ENCODE results near the gene PSMA4. TPM values are rescaled to one million over a fixed set of nuclear protein-coding genes. Genes with fewer than 3 reads are reported as not detected.

PSMA4 gene
- total RNA-seq, 1 donor from 2014 or later, result 163 TPM

DNA sequence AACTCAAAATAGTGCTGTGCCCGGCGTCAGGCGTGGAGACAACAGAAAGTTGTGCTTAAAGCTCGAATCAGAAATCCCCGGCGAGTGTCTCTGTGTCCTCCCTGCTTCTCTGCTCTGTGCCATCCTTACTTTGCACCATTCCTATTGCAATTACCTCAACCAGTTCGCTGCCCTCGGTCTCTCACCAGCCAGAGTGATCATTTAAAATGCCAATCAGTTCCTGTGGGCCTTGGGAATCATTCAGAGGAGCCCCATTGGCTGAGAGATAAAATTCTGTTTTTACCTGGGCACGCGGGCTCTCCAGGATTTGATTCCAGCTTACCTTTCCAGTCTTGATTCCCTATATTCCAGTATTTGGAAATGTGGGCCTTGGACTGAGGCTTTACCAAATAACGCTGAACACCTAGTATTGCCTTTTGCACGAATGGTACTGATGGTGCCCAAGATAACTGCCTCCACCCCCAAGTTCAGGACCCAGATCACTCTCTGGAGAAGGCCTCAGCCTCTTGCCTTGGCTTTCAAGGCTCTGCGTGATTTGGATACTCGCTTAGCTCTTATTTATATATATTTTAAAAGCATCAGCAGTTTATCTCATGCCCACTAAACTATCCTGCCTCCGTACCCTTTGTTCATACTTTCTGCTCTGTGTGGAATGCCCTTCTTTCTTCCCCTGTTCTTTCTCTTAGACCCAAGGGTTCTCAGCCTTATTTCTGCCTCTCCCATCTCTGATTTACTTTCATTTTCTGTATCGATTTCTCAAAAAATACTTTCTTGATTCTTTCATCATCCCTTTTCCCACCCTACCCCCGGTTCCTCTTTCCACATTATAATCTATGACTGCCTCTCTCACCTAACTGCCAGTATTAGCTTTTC, 863 bp downstream of the PSMA4 start:
- H3K27me3 Mint-ChIP-seq (ENCODE audit: low read depth), result no peaks in the 10 kb centered on the region
- DNase-seq (ENCODE audit: low spot score in 2 of 2, unreplicated experiment in 2 of 2), result no peak
- H3K27ac Mint-ChIP-seq, result peak overlapping the region; percentile 98
- H3K4me3 Mint-ChIP-seq, result peak overlapping the region; percentile 95
- TF ChIP-seq, protein P1, sequence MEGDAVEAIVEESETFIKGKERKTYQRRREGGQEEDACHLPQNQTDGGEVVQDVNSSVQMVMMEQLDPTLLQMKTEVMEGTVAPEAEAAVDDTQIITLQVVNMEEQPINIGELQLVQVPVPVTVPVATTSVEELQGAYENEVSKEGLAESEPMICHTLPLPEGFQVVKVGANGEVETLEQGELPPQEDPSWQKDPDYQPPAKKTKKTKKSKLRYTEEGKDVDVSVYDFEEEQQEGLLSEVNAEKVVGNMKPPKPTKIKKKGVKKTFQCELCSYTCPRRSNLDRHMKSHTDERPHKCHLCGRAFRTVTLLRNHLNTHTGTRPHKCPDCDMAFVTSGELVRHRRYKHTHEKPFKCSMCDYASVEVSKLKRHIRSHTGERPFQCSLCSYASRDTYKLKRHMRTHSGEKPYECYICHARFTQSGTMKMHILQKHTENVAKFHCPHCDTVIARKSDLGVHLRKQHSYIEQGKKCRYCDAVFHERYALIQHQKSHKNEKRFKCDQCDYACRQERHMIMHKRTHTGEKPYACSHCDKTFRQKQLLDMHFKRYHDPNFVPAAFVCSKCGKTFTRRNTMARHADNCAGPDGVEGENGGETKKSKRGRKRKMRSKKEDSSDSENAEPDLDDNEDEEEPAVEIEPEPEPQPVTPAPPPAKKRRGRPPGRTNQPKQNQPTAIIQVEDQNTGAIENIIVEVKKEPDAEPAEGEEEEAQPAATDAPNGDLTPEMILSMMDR (IDR thresholded peaks at IDR 0.05; ENCODE audit: unreplicated experiment), result no peak
- peaks cover 20% of the 10 kb centered on the region for H3K36me3 Mint-ChIP-seq
- no peaks in the 10 kb centered on the region for H3K9me3 Mint-ChIP-seq
- peaks cover 16% of the 10 kb centered on the region for H3K4me1 Mint-ChIP-seq

DNA sequence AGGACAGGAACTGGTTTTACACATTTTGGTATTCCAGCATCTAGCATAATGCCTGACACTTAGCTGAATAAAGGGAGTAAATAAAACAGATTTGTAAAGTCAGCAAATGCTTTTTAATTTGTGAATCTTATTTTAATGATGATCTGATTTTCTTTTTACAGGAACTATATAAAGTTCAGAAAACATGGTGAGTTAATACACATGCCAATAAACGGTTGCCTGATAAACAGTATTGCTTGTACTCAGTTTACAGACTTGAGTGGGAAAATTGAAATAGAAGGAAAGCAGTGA, 1.4 kb downstream of the PSMA4 start:
- Mint-ChIP-seq H3K36me3 (peaks cover 23% of the 10 kb centered on the region), H3K27ac (peak overlapping the region; percentile 90), H3K9me3 (no peaks in the 10 kb centered on the region), H3K4me1 (peaks cover 16% of the 10 kb centered on the region), H3K4me3 (peak overlapping the region; percentile 95), H3K27me3 (ENCODE audit: low read depth) (no peaks in the 10 kb centered on the region)
- no peak for DNase-seq (ENCODE audit: low spot score in 2 of 2, unreplicated experiment in 2 of 2)
- TF ChIP-seq, protein P1 (IDR thresholded peaks at IDR 0.05; ENCODE audit: unreplicated experiment), result no peak

DNA sequence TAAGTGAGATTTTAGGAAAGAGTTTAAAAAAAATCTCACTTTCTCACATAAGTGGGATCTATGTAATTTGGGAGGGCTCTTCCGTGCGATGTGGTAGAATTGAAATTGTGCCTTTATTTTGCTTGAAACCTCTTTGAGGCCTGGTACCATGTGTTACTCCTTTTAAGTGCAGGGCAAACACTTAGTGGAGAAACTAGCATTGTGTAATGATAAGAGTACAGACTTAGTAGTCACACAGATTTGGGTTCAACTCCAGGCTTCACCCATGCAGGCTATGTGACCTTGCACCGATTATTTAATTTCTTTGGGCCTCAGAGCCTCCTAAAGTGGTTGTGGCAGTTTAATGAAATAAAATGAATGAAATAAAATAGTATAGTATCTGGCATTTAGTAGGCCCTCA, 2.4 kb downstream of the PSMA4 start:
- peak overlapping the region; percentile 25 for H3K27ac Mint-ChIP-seq
- peaks cover 25% of the 10 kb centered on the region for H3K36me3 Mint-ChIP-seq
- H3K4me3 Mint-ChIP-seq, result peak overlapping the region; percentile 28
- no peak for DNase-seq (ENCODE audit: low spot score in 2 of 2, unreplicated experiment in 2 of 2)
- H3K4me1 Mint-ChIP-seq, result peaks cover 16% of the 10 kb centered on the region
- TF ChIP-seq, protein P1 (IDR thresholded peaks at IDR 0.05; ENCODE audit: unreplicated experiment), result no peak
- H3K27me3 Mint-ChIP-seq (ENCODE audit: low read depth), result no peaks in the 10 kb centered on the region
- no peaks in the 10 kb centered on the region for H3K9me3 Mint-ChIP-seq

DNA sequence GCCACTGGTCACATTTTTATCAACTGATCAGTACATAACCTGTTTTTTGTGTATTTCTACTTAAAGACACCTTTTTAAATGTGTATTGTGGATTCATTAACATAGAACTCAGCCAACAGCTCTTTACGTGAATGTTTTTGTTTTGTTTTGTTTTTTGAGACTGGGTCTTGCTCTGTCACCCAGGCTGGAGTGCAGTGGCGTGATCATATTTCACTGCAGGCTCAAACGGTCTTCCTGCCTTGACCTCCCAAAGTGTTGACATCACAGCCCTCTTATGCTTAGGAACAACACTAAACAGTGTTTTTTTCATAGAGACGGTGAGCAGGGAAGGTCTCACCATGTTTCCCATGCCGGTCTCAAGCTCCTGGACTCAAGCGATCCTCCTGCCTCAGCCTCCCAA, 9.9 kb downstream of the PSMA4 start:
- TF ChIP-seq, protein P1 (IDR thresholded peaks at IDR 0.05; ENCODE audit: unreplicated experiment), result no peak
- Mint-ChIP-seq H3K27me3 (ENCODE audit: low read depth) (peaks cover 2% of the 10 kb centered on the region), H3K9me3 (no peaks in the 10 kb centered on the region), H3K4me3 (no peak overlapping the region), H3K4me1 (no peaks in the 10 kb centered on the region), H3K27ac (no peak overlapping the region), H3K36me3 (peaks cover 32% of the 10 kb centered on the region)
- no peak for DNase-seq (ENCODE audit: low spot score in 2 of 2, unreplicated experiment in 2 of 2)

DNA sequence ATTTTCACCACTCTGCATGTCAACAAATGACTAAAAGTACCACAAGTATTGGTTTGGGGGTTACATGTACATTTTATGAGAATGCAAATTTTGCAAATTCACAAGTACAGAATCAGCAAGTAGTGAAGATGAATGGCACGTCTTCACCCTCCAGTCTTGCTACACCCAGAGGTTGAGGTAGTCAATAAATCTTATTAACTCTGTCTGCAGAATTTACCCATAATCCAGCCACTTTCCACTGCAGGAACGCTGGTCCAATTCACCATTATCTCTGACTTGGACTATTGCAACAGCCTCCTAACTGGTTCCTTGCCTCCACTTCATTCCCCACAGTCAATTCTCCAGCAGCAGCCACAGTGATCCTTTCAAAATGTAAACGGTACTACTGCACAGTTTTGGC, 10.6 kb downstream of the PSMA4 start:
- TF ChIP-seq, protein P1 (IDR thresholded peaks at IDR 0.05; ENCODE audit: unreplicated experiment), result no peak
- no peak for DNase-seq (ENCODE audit: low spot score in 2 of 2, unreplicated experiment in 2 of 2)
- no peak overlapping the region for H3K27ac Mint-ChIP-seq
- H3K4me3 Mint-ChIP-seq, result no peak overlapping the region
- no peaks in the 10 kb centered on the region for H3K9me3 Mint-ChIP-seq
- peaks cover 28% of the 10 kb centered on the region for H3K36me3 Mint-ChIP-seq
- no peaks in the 10 kb centered on the region for H3K4me1 Mint-ChIP-seq
- peaks cover 2% of the 10 kb centered on the region for H3K27me3 Mint-ChIP-seq (ENCODE audit: low read depth)

Measured in mesothelial cell of epicardium (in vitro differentiated cells).